IMR-90 (cell line): ENCODE measurements around the gene ATF6B. TPM values are rescaled to one million over a fixed set of nuclear protein-coding genes. Genes with fewer than 3 reads are reported as not detected.

ENCODE experiments used
- ATAC-seq: fragments of 200-7000 bp; cut with Tn5 transposase; 2 replicates; pipeline ENCODE4 v1.9.1; 2020; ENCODE audit warnings: low read depth, mild to moderate bottlenecking, moderate library complexity
- BruUV-seq: library from RNA; stranded (reverse); fragments of 400-500 nt; replicated peaks from 2 replicates; lab custom pipeline; 2021; lab: Mats Ljungman, UMichigan
- CTCF ChIA-PET: fragments of 300-600 bp; formaldehyde crosslinking; extraction: SDS; loops from one replicate; lab custom pipeline; 2021; ENCODE audit warnings: antibody characterized with exemption; lab: Yijun Ruan, JAX
- POLR2A ChIA-PET: fragments of 300-600 bp; sonication (Branson Sonifier 250); formaldehyde crosslinking; loops from one replicate; lab custom pipeline; 2022; ENCODE audit warnings: antibody characterized with exemption; ENCODE audit not compliant: unreplicated experiment; lab: Charles Lee
- DNase-seq: peaks from one replicate; pipeline ENCODE4 v3.0.0; 2013
- H2AFZ ChIP-seq: replicated peaks from 2 replicates; pipeline ENCODE3; 2013; ENCODE audit warnings: low read length, mild to moderate bottlenecking; ENCODE audit not compliant: poor library complexity
- H2AK5ac ChIP-seq: 2 replicates; pipeline ENCODE4 v1.6.1; 2013; ENCODE audit warnings: low read depth, low read length, inconsistent platforms
- H2AK9ac ChIP-seq: replicated peaks from 2 replicates; pipeline ENCODE3; 2013; ENCODE audit warnings: mild to moderate bottlenecking, low read depth, low read length, moderate library complexity; ENCODE audit not compliant: poor library complexity
- H2BK120ac ChIP-seq: 2 replicates; pipeline ENCODE4 v1.6.1; 2013; ENCODE audit warnings: low read depth, low read length, inconsistent platforms
- H2BK15ac ChIP-seq: 3 replicates; pipeline ENCODE4 v1.6.1; 2013; ENCODE audit warnings: low read depth, low read length, inconsistent platforms
- H2BK20ac ChIP-seq: 2 replicates; pipeline ENCODE4 v1.6.1; 2013; ENCODE audit warnings: low read depth, mild to moderate bottlenecking, inconsistent platforms, low read length, moderate library complexity
- H2BK5ac ChIP-seq: 2 replicates; pipeline ENCODE4 v1.6.1; 2013; ENCODE audit warnings: mild to moderate bottlenecking, low read depth, low read length, inconsistent platforms; ENCODE audit not compliant: poor library complexity, severe bottlenecking
- H3K14ac ChIP-seq: replicated peaks from 2 replicates; pipeline ENCODE4 v1.6.1; 2013; ENCODE audit warnings: low read depth, low read length, inconsistent platforms
- H3K18ac ChIP-seq: 2 replicates; pipeline ENCODE4 v1.6.1; 2013; ENCODE audit warnings: low read depth, low read length, control low read depth
- H3K23ac ChIP-seq: 2 replicates; pipeline ENCODE4 v1.6.1; 2013; ENCODE audit warnings: low read depth, low read length, inconsistent platforms
- H3K27ac ChIP-seq: 2 replicates; pipeline ENCODE4 v1.5.1; 2013; ENCODE audit warnings: mild to moderate bottlenecking, control low read depth, low read length; ENCODE audit not compliant: insufficient read depth
- H3K27me3 ChIP-seq: 2 replicates; pipeline ENCODE4 v1.6.1; 2013; ENCODE audit warnings: low read length; ENCODE audit not compliant: control insufficient read depth, insufficient read depth
- H3K36me3 ChIP-seq: 2 replicates; pipeline ENCODE4 v1.6.1; 2013; ENCODE audit warnings: low read length, mixed read lengths; ENCODE audit not compliant: control insufficient read depth, insufficient read depth
- H3K4ac ChIP-seq: 2 replicates; pipeline ENCODE4 v1.6.1; 2013; ENCODE audit warnings: low read depth, low read length, inconsistent platforms
- H3K4me1 ChIP-seq: 2 replicates; pipeline ENCODE4 v1.6.1; 2013; ENCODE audit warnings: low read length, mixed read lengths; ENCODE audit not compliant: control insufficient read depth, insufficient read depth
- H3K4me2 ChIP-seq: 2 replicates; pipeline ENCODE4 v1.6.1; 2013; ENCODE audit warnings: low read depth, mild to moderate bottlenecking, control low read depth, low read length, moderate library complexity
- H3K4me3 ChIP-seq: 2 replicates; pipeline ENCODE4 v1.5.1; 2013; ENCODE audit warnings: low read depth, mild to moderate bottlenecking, control low read depth, low read length, moderate library complexity; ENCODE audit not compliant: insufficient read depth
- H3K56ac ChIP-seq: 2 replicates; pipeline ENCODE4 v1.6.1; 2013; ENCODE audit warnings: low read length, inconsistent platforms; ENCODE audit not compliant: insufficient read depth; ENCODE audit errors: extremely low read depth
- H3K79me1 ChIP-seq, 2 experiments: 2 replicates each; pipeline ENCODE4 v1.6.1; 2013; ENCODE audit warnings: low read length in 2 of 2, inconsistent platforms in 1 of 2, low read depth in 1 of 2
- H3K9ac ChIP-seq: 2 replicates; pipeline ENCODE4 v1.6.1; 2013; ENCODE audit warnings: low read depth, low read length, control low read depth
- H3K9me1 ChIP-seq: 2 replicates; pipeline ENCODE4 v1.6.1; 2013; ENCODE audit warnings: low read length, inconsistent platforms; ENCODE audit not compliant: insufficient read depth
- H3K9me3 ChIP-seq: 2 replicates; pipeline ENCODE4 v1.6.1; 2013; ENCODE audit warnings: low read length; ENCODE audit not compliant: control insufficient read depth, insufficient read depth
- H4K20me1 ChIP-seq: 2 replicates; pipeline ENCODE4 v1.6.1; 2013; ENCODE audit warnings: low read length, inconsistent platforms; ENCODE audit not compliant: insufficient read depth
- H4K5ac ChIP-seq: 2 replicates; pipeline ENCODE4 v1.6.1; 2013; ENCODE audit warnings: mild to moderate bottlenecking, low read depth, low read length, control low read depth
- H4K8ac ChIP-seq, 2 experiments: 2 replicates each; pipeline ENCODE4 v1.6.1; 2013; ENCODE audit warnings: low read depth in 2 of 2, low read length in 2 of 2, control low read depth in 1 of 2, inconsistent platforms in 1 of 2
- H4K91ac ChIP-seq: 2 replicates; pipeline ENCODE4 v1.6.1; 2013; ENCODE audit warnings: low read depth, low read length, inconsistent platforms; ENCODE audit not compliant: insufficient read depth
- CHD1 ChIP-seq: IDR thresholded peaks from 2 replicates; pipeline ENCODE4 v1.6.1; 2012; ENCODE audit warnings: low read depth, low read length, improper control_type of control experiment
- CTCF ChIP-seq: conservative IDR thresholded peaks from 2 replicates; pipeline ENCODE4 v1.5.1; 2012; ENCODE audit warnings: mild to moderate bottlenecking, low read depth, low read length, improper control_type of control experiment
- MAZ ChIP-seq: IDR thresholded peaks from 2 replicates; pipeline ENCODE4 v1.6.1; 2012; ENCODE audit warnings: low read depth, mild to moderate bottlenecking, low read length, improper control_type of control experiment, moderate library complexity, borderline replicate concordance
- RFX5 ChIP-seq: IDR thresholded peaks from 2 replicates; pipeline ENCODE4 v1.8.0; 2012; ENCODE audit warnings: low read depth, mild to moderate bottlenecking, low read length, moderate library complexity
- WGBS, 2 experiments: methylation state at CpG; one replicate each; pipeline versions ENCODE4 v1.1.5 to v1.1.7; 2013; ENCODE audit warnings: missing lambda C conversion rate in 2 of 2; ENCODE audit not compliant: insufficient read length in 1 of 2; ENCODE audit errors: extremely low coverage in 2 of 2; 5-methylcytosine and 5-hydroxymethylcytosine counted together
- dilution Hi-C: fragments of 300-500 bp; cut with HindIII; formaldehyde crosslinking; loops from one replicate; pipeline ENCODE4 v1.14.3; 2018; ENCODE audit warnings: low sequenced_read_pairs; ENCODE audit not compliant: unreplicated experiment
- in situ Hi-C: fragments of 300-500 bp; cut with MboI; formaldehyde crosslinking; loops from 3 replicates; pipeline ENCODE4 v1.14.3; 2019; ENCODE audit warnings: low sequenced_read_pairs, inconsistent platforms, mixed read lengths
- intact Hi-C: fragments of 100-400 bp; cut with micrococcal nuclease; formaldehyde crosslinking; loops from 2 replicates; pipeline ENCODE4 v1.10.0; 2022
- polyA plus RNA-seq, 3 experiments: library from polyadenylated mRNA; depleted of rRNA; stranded (reverse); fragments of >200 nt; gene quantifications; 2 replicates each; pipeline ENCODE4 v1.2.3, GENCODE V29; 2012; ENCODE audit warnings: low replicate concordance in 1 of 3
- total RNA-seq: library from RNA; depleted of rRNA; stranded (reverse); fragments of >200 nt; gene quantifications from 2 replicates; pipeline ENCODE4 v1.2.3, GENCODE V29; 2012

Gene ATF6B
- total and polyA plus RNA-seq, 2 of the 4 experiments (the other 2 are of a cell fraction), result 7.9 to 69.6 TPM

GRCh38 chr6:32115623-32116022 is 12.4 kb downstream of the ATF6B start:
- Histone ChIP-seq H3K18ac (no peak overlapping the region), H3K4ac (peak overlapping the region; percentile 65; the same call in 1 of the 2 replicates), H3K27me3 (no peaks in the 10 kb centered on the region), H2AK5ac (peak overlapping the region; percentile 73), H3K4me3 (no peak overlapping the region), H3K14ac (0 out of 2 replicates have a peak overlapping the region, but pooled peaks have one; percentile 35), H2BK5ac (no peak overlapping the region), H3K9me3 (no peaks in the 10 kb centered on the region), H4K20me1 (peaks cover 4% of the 10 kb centered on the region; the same call in 1 of the 2 replicates), H3K27ac (no peak overlapping the region), H3K4me2 (no peak overlapping the region), H4K8ac (peak overlapping the region; percentile 4 to 31; a peak in 2 of 4 replicates), H3K36me3 (peaks cover 28% of the 10 kb centered on the region), H4K5ac (no peak overlapping the region), H3K4me1 (peaks cover 23% of the 10 kb centered on the region), H2BK15ac (0 out of 3 replicates have a peak overlapping the region, but pooled peaks have one; percentile 10), H2BK120ac (peak overlapping the region; percentile 80), H3K9me1 (peaks cover 9% of the 10 kb centered on the region), H3K79me1 (peaks cover 0 to 9% of the 10 kb centered on the region in 2 experiments; a peak in 1 of 4 replicates), H2BK20ac (peak overlapping the region; percentile 65), H2AK9ac (no peak overlapping the region), H2AFZ (no peak overlapping the region), H3K9ac (no peak overlapping the region), H3K56ac (peak overlapping the region; percentile 10; the same call in 1 of the 2 replicates), H4K91ac (peak overlapping the region; percentile 91), H3K23ac (no peak overlapping the region)
- intact Hi-C loops (loop anchor here (2.0 to 5.0 kb wide), 4 partner anchors 62 to 297 kb away; partner anchors contain the start of genes AGPAT1, RNF5 and ZBTB12), dilution Hi-C loops (no loop called here), in situ Hi-C loops (loop anchor here (5.0 to 10.0 kb wide), 3 partner anchors 42 to 141 kb away; partner anchors contain the start of genes DXO, GPSM3 and PBX2)
- ChIA-PET POLR2A (interaction anchor here (0.6 kb wide), 1 partner anchor 74 kb away, joined by 5 read pairs; the partner anchor contains the start of gene PBX2), CTCF (no interaction called here)
- no peak for ATAC-seq
- no TSS peak for BruUV-seq
- DNase-seq, result no peak
- 86% methylated on average over 2 of the region's 6 CpGs; no CpG with 5 or more reads in 1 of the 2 experiments for WGBS, 2 experiments
- TF ChIP-seq MAZ, result no peak
- TF ChIP-seq CHD1, result no peak
- no peak for TF ChIP-seq RFX5
- no peak for TF ChIP-seq CTCF
